Activated naive CD8-positive, alpha-beta T cell treated with anti-CD3 and anti-CD28 coated beads, Interleukin-2, amount 10 ng/mL, durations not matched to agents 7 days and 5 days (primary cell): ENCODE measurements around the gene SLC26A8. TPM values are rescaled to one million over a fixed set of nuclear protein-coding genes. Genes with fewer than 3 reads are reported as not detected.
"Not testable (repeated sequence)": the region's sequence is repeated elsewhere in the genome, so short reads cannot be mapped to it uniquely, and the experiment has no call there.

ENCODE experiments used
- ATAC-seq: fragments of 150-1000 bp; cut with Tn5 transposase; one replicate; pipeline ENCODE4 v1.10.0; 2021; ENCODE audit warnings: low read depth, moderate library complexity
- POLR2A ChIA-PET: fragments of 350-600 bp; sonication (Branson Sonifier 250); formaldehyde crosslinking; loops from one replicate; lab custom pipeline; 2021; ENCODE audit warnings: antibody characterized with exemption; lab: Charles Lee
- DNase-seq: peaks from one replicate; pipeline ENCODE4 v3.0.0; 2021
- H3K27ac Mint-ChIP-seq: one replicate; pipeline ENCODE4 v1.8.0; 2022; ENCODE audit warnings: mild to moderate bottlenecking, mixed read lengths
- H3K27me3 Mint-ChIP-seq: one replicate; pipeline ENCODE4 v1.8.0; 2022; ENCODE audit warnings: mild to moderate bottlenecking, moderate library complexity, mixed read lengths
- H3K36me3 Mint-ChIP-seq: one replicate; pipeline ENCODE4 v1.8.0; 2021; ENCODE audit warnings: mild to moderate bottlenecking, mixed read lengths
- H3K4me1 Mint-ChIP-seq: one replicate; pipeline ENCODE4 v1.8.0; 2021; ENCODE audit warnings: mixed read lengths
- H3K4me3 Mint-ChIP-seq: one replicate; pipeline ENCODE4 v1.8.0; 2022; ENCODE audit warnings: mild to moderate bottlenecking, moderate library complexity, mixed read lengths
- H3K9me3 Mint-ChIP-seq: one replicate; pipeline ENCODE4 v1.8.0; 2021; ENCODE audit warnings: mixed read lengths
- total RNA-seq, 2 experiments: library from RNA; stranded (reverse); gene quantifications; one replicate each; pipeline ENCODE4 v1.2.3, GENCODE V29; 2021

SLC26A8 gene
- total RNA-seq, 2 experiments from 2014 or later = not detected

GRCh38 chr6:36040958-36041357, 16.5 kb upstream of the SLC26A8 start:
- Mint-ChIP-seq H3K4me3 (no peak overlapping the region), H3K4me1 (peaks cover 18% of the 10 kb centered on the region), H3K27me3 (no peaks in the 10 kb centered on the region), H3K27ac (no peak overlapping the region), H3K36me3 (peaks cover 18% of the 10 kb centered on the region), H3K9me3 (no peaks in the 10 kb centered on the region)
- no peak for DNase-seq
- ATAC-seq = no peak
- POLR2A ChIA-PET = no interaction called here

DNA sequence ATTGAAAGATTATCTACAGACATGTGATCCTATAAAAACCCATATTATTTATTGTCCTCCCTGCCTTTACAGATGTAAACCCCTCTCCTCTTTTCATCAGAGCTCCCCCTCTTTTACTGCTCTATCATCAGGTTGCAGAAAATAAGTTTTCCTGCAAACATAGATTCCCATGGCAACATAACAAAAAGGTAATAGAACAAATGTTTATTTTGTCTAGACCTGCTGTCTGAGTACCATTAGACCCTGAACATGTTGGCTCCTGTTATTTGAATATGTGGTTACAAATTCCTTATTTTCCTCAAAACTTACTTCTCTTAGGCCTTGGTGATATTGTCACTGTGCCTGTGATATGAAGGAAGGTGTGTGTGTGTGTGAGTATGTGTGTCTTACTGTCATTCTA, 14.7 kb upstream of the SLC26A8 start:
- Mint-ChIP-seq H3K4me3 (no peak overlapping the region), H3K4me1 (peaks cover 20% of the 10 kb centered on the region), H3K27ac (no peak overlapping the region), H3K27me3 (no peaks in the 10 kb centered on the region), H3K9me3 (no peaks in the 10 kb centered on the region), H3K36me3 (peaks cover 12% of the 10 kb centered on the region)
- ATAC-seq = no peak
- no peak for DNase-seq
- POLR2A ChIA-PET = no interaction called here

DNA sequence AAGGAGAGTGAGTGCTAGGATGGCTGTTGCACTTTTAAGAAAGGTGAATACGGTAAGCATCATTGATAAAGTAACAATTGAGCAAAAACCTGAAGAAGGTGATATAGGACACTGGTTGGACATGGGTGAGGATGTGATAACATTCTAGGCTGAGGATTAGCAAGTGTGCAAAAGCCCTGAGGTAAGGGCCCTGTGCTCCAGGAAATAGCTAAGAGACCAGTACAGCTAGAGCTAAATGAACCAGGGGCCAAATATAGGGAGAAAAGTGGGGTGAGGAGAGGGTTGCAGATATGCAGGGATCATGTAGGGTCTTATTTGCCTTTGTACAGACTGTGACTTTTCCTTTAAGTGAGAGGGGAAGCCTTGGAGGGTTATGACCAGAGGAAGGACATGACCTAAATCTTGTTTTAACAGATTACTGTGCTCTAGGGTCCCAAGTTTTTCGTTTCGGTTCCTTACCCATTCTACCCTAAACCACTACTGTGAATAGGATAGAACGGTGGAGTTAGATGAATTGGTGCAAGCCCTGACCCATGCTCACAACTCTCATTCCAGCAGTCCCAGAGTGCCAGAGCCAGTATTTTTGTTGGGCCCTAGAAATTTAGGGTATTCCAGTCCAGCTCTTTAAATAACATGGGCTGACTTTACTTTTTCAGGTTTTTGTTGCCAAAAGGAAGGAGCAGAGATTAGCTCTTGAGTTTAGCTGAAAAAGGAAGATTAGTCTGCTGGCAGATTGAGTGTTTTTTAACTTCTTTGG, 13.9 kb upstream of the SLC26A8 start:
- Mint-ChIP-seq H3K4me3 (no peak overlapping the region), H3K9me3 (no peaks in the 10 kb centered on the region), H3K4me1 (peaks cover 27% of the 10 kb centered on the region), H3K27me3 (no peaks in the 10 kb centered on the region), H3K36me3 (peaks cover 9% of the 10 kb centered on the region), H3K27ac (peak overlapping the region; percentile 54)
- DNase-seq (no peak), ATAC-seq (no peak)
- POLR2A ChIA-PET = interaction anchor here (1.8 kb wide), 1 partner anchor 10 kb away, joined by 9 read pairs; the partner anchor contains the start of gene MAPK14

DNA sequence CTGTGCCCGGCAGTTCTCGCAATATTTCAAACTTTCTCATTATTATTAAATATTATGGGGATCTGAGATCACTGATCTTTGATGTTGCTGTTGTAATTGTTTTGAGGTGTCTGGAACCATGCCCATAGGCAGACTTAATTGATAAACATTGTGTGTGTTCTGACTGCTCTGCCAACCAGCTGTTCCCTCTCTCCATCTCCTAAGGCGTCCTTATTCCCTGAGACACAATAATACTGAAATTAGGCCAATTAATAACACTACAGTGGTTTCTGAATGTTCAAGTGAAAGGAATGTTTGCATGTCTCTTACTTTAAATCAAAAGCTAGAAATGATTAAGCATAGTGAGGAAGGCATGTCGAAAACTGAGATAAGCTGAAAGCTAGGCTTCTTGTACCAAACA, 10.8 kb upstream of the SLC26A8 start:
- DNase-seq (no peak), ATAC-seq (no peak)
- Mint-ChIP-seq H3K27me3 (no peaks in the 10 kb centered on the region), H3K27ac (no peak overlapping the region), H3K9me3 (no peaks in the 10 kb centered on the region), H3K4me3 (no peak overlapping the region), H3K36me3 (peaks cover 17% of the 10 kb centered on the region), H3K4me1 (peaks cover 42% of the 10 kb centered on the region)
- POLR2A ChIA-PET = no interaction called here

DNA sequence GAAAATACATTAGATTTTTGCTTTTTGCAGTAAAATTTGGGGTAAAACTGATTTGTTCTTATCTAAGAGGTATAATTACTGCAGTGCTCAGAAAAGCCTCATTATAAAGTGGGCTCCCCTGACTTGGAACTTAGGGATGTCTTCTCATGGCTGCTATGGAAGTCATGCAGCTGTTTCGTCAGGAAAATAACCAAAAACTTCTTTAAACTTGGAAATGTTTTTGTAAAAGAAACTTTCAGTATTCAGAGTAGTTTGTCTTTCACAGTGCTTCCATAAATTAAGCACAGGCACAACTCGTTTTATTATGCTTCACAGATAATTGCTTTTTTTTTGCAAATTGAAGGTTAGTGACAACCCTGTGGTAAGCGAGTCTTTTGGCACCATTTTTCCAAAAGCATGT, 10.0 kb upstream of the SLC26A8 start:
- Mint-ChIP-seq H3K4me1 (peaks cover 47% of the 10 kb centered on the region), H3K27me3 (no peaks in the 10 kb centered on the region), H3K9me3 (no peaks in the 10 kb centered on the region), H3K4me3 (no peak overlapping the region), H3K36me3 (peaks cover 17% of the 10 kb centered on the region), H3K27ac (no peak overlapping the region)
- ATAC-seq = no peak
- POLR2A ChIA-PET = interaction anchor here (0.6 kb wide), 1 partner anchor 59 kb away, joined by 8 read pairs; no protein-coding TSS in a partner anchor
- no peak for DNase-seq

DNA sequence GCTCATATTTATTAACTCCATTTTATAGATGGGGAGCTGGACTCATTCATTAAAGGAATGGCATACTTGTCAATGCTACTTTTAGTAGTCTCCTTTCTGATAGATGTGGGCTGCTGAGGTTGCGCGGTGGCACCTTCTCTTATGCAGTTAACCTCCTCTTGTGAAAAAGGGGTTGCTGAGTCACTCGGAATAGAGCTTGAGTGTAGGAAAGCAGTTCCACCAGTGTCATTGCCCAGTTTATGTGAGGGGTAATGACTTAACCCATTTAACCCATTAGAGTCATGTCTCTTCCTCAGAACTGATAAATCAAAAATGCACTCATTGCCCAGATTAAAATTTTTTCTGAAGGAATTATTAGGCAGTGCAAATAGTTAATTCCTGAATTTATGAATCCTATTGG, 9.5 kb upstream of the SLC26A8 start:
- Mint-ChIP-seq H3K9me3 (no peaks in the 10 kb centered on the region), H3K4me1 (peaks cover 50% of the 10 kb centered on the region), H3K36me3 (peaks cover 17% of the 10 kb centered on the region), H3K27me3 (no peaks in the 10 kb centered on the region), H3K27ac (no peak overlapping the region), H3K4me3 (peak overlapping the region; percentile 14)
- DNase-seq (peak; percentile 43), ATAC-seq (peak; percentile 69)
- POLR2A ChIA-PET = interaction anchor here (0.6 kb wide), 1 partner anchor 60 kb away, joined by 8 read pairs; no protein-coding TSS in a partner anchor

DNA sequence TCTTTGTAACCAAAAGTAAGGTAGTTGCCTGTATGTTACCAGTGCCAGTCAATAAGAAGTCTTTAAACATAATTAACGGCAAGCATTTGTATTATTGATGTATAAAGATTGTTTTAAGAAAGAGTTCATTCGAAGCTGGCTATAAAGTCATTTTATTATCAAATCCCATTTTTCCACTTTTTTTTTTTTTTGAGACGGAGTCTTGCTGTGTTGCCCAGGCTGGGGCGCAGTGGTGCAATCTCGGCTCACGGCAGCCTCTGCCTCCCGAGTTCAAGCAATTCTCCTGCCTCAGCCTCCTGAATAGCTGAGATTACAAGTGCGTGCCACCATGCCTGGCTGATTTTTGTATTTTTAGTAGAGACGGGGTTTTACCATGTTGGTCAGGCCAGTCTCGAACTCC, 8.7 kb upstream of the SLC26A8 start:
- not testable (repeated sequence) for H3K27me3 Mint-ChIP-seq, ATAC-seq, H3K9me3 Mint-ChIP-seq, DNase-seq, H3K4me3 Mint-ChIP-seq, H3K27ac Mint-ChIP-seq
- POLR2A ChIA-PET = interaction anchor here (0.6 to 0.7 kb wide), 2 partner anchors 13 to 158 kb away, joined by 3 read pairs; no protein-coding TSS in a partner anchor
- Mint-ChIP-seq H3K36me3 (peaks cover 20% of the 10 kb centered on the region), H3K4me1 (peaks cover 45% of the 10 kb centered on the region)

DNA sequence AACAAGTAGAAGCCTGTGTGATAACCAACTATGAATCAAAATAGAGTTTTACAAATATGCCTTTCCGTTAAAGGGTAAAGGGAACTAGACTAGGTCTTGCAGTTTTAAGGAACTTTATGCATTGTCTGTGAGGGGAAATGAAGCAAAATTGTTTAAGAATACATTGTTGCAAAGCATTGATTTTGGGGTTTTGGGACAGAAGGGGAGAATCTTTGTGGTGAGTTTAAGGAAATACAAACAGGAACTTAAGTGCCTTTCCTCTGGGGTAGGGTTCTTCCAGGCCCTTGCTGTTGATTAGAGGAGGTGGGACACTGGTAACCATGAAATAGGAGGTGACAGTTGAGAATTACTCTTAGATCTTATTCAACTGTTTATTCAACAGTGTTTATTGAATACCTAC, 7.8 kb upstream of the SLC26A8 start:
- ATAC-seq (no peak), DNase-seq (no peak)
- Mint-ChIP-seq H3K4me1 (peaks cover 39% of the 10 kb centered on the region), H3K4me3 (peak overlapping the region; percentile 1), H3K27ac (no peak overlapping the region), H3K9me3 (no peaks in the 10 kb centered on the region), H3K36me3 (peaks cover 20% of the 10 kb centered on the region), H3K27me3 (peaks cover 1% of the 10 kb centered on the region)
- POLR2A ChIA-PET = no interaction called here

GRCh38 chr6:36029464-36029863, 5.0 kb upstream of the SLC26A8 start:
- no peaks in the 10 kb centered on the region for H3K9me3 Mint-ChIP-seq
- DNase-seq (no peak), ATAC-seq (no peak)
- peak overlapping the region; percentile 91 for H3K27ac Mint-ChIP-seq
- H3K36me3 Mint-ChIP-seq = peaks cover 15% of the 10 kb centered on the region
- H3K4me1 Mint-ChIP-seq = peaks cover 38% of the 10 kb centered on the region
- H3K27me3 Mint-ChIP-seq = peaks cover 16% of the 10 kb centered on the region
- POLR2A ChIA-PET = interaction anchor here (1.6 to 4.4 kb wide), 7 partner anchors 66 to 102 kb away, joined by 4 to 47 read pairs (median 10); partner anchors contain the start of gene MAPK13
- H3K4me3 Mint-ChIP-seq = peak overlapping the region; percentile 92

GRCh38 chr6:36028877-36029324, 4.5 kb upstream of the SLC26A8 start:
- peak overlapping the region; percentile 92 for H3K4me3 Mint-ChIP-seq
- peaks cover 15% of the 10 kb centered on the region for H3K36me3 Mint-ChIP-seq
- peak; percentile 26 for ATAC-seq
- no peaks in the 10 kb centered on the region for H3K9me3 Mint-ChIP-seq
- DNase-seq = peak; percentile 52
- H3K27me3 Mint-ChIP-seq = peaks cover 19% of the 10 kb centered on the region
- POLR2A ChIA-PET = interaction anchor here (0.6 to 4.4 kb wide), 20 partner anchors 9 to 1233 kb away, joined by 3 to 47 read pairs (median 6); partner anchors contain the start of gene MAPK13
- peak overlapping the region; percentile 91 for H3K27ac Mint-ChIP-seq
- peaks cover 38% of the 10 kb centered on the region for H3K4me1 Mint-ChIP-seq

- H3K27ac Mint-ChIP-seq = peak overlapping the region; percentile 91
- ATAC-seq (peak; percentile 31), DNase-seq (no peak)
- POLR2A ChIA-PET = interaction anchor here (0.5 to 4.4 kb wide), 27 partner anchors 10 to 1571 kb away, joined by 3 to 47 read pairs (median 5); partner anchors contain the start of genes BRPF3 and MAPK13
- peaks cover 15% of the 10 kb centered on the region for H3K36me3 Mint-ChIP-seq
- peaks cover 22% of the 10 kb centered on the region for H3K27me3 Mint-ChIP-seq
- peaks cover 35% of the 10 kb centered on the region for H3K4me1 Mint-ChIP-seq
- H3K4me3 Mint-ChIP-seq = peak overlapping the region; percentile 92
- H3K9me3 Mint-ChIP-seq = no peaks in the 10 kb centered on the region
Measured at GRCh38 chr6:36028088-36028876, 3.8 kb upstream of the SLC26A8 start.

- ATAC-seq = peak; percentile 89
- Mint-ChIP-seq H3K27me3 (peaks cover 24% of the 10 kb centered on the region), H3K9me3 (no peaks in the 10 kb centered on the region), H3K4me1 (peaks cover 30% of the 10 kb centered on the region), H3K36me3 (peaks cover 15% of the 10 kb centered on the region), H3K27ac (peak within 1 kb of the TSS; percentile 94), H3K4me3 (peak within 1 kb of the TSS; percentile 94)
- DNase-seq = peak; percentile 96
- POLR2A ChIA-PET = interaction anchor here (0.6 to 4.4 kb wide), 21 partner anchors 10 to 414 kb away, joined by 3 to 47 read pairs (median 6); partner anchors contain the start of genes BRPF3 and MAPK13
Measured at GRCh38 chr6:36027501-36028087, 3.2 kb upstream of the SLC26A8 start, which contains the start of gene MAPK14. Gene MAPK14, plus strand, starts transcription at chr6:36027808. Its CDS starts 350 bp downstream, at chr6:36028158.
